HG02852 (cell line): ENCODE results near the gene TSHZ3.

Experiments
- ATAC-seq: cut with Tn5 transposase; IDR thresholded peaks from one replicate; pipeline ENCODE4 v1.9.1; 2021; ENCODE audit warnings: mild to moderate bottlenecking, moderate library complexity; ENCODE audit not compliant: unreplicated experiment

TSHZ3 gene

DNA sequence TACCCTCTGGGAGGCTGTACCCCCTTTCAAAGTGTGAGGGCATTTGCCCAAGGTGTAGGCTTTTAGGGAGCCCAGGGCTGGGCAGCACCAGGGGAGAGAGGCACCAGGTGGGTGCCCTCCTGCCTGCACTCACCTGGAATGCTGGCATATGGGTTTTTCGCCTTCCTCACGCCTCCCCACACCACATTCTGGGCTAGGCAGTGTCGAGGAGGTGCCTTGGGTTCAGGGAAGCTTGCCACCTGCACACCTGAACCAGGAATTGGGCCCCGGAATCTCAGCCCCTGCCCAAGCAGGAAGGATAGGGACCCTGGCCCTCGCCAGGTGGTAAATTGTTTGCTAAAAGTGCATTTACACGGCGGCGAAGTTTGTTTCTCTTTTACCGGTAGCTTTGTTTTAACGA is 5.1 kb upstream of the TSHZ3 start:
- ATAC-seq = no peak

DNA sequence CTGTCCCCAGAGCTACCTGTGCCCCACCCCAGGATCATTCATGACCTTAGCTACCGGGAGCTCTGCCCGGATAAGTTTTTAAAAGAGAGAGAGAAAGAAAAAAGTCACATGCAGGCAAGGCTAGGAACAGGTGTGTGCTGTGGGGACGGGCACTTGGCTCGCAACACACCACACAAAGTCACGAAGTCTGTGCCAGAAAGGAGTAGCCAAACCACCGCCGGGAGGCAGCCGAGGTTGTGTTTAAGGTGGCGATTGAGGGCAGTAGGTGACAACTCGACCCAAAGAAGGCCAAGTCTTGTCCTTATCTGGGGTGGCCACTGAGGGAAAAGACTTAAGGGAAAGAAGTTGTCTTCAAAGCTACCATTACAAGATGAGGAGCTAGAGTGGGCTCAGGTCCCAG is 4.6 kb upstream of the TSHZ3 start:
- ATAC-seq = no peak

DNA sequence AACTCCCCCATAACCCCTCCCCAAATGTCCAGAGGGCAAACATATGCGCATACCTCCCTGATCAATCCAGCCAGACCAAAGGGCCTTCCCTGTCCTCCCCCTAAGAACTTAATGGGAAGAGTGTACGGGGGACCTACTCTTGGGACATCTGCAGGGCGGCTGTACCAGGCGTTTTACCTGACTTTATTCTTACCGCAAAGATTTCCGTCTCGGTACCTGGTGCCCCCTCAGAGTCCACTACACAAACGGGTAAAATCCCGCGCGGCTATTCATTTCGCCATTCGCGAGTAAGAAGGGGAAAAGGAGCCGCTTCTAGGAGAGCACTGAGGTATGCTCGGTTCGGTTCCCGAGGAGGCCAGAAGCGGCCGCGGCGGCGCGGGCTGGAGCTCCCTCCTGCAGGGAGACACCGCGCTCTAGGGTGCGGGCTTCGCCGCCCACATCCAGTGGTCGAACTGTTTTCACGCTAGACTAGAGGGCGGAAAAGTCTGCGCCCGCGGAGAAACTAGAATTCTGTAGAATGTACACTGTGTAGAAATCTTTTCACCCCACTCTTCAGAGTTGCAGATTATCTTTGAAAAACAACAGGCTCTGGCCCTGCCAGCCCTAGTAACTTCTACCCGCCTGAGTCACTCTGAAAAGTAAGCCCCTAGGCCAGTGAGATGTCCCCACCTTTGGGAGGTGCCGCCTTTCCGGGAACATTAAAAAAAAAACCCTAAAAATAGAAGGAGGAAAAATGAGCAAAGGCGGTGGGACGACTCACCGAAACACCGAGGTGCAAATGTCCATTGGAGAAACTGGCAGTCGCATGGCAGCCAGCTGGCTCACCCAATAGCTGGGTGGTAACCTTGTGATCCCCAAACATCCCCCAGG is 3.8 kb upstream of the TSHZ3 start:
- no peak for ATAC-seq

DNA sequence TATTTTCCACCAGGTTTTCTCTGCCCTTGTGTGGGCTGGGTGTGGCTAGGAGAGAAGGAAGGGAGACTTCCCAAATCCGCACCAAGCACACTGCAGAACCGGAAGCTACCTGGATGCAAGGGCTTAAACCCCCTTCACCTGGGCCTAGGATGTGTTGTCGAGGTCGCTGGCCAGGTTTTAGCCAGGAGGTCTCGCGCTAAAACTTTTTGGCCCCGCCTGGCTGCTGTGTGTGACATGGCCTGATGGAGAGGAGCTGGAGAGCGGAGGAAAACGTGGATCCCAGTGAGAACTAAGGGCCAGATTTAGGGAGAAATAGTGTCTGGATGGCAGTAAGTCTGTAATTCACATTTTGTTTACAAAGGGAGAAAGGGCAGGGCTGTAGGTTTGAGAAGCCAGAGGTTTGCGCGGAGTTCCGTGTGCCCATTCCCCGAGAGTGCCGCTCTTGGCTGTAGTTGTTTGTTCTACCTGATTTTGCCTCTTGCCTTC is 3.1 kb upstream of the TSHZ3 start:
- no peak for ATAC-seq

DNA sequence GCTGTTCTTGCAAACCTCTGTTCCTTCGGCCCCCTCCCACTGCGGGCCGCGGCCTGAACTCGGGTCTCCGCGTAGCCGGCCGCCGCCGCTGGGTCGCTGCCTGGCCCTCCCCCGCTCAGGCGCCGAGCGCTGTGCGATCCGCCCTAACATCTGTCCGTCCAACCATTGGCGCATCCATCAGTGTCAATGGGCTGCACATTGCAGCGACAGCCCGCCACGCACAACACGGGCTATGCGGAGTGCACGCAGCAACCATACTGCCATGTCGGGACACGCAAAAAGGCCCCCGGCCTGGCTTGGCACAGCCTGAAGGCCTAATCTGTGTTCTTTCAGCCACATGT is 2.6 kb upstream of the TSHZ3 start:
- no peak for ATAC-seq

GRCh38 chr19:31351056-31351854 is 2.0 kb upstream of the TSHZ3 start:
- no peak for ATAC-seq

GRCh38 chr19:31350693-31351055 is 1.4 kb upstream of the TSHZ3 start:
- ATAC-seq = no peak

DNA sequence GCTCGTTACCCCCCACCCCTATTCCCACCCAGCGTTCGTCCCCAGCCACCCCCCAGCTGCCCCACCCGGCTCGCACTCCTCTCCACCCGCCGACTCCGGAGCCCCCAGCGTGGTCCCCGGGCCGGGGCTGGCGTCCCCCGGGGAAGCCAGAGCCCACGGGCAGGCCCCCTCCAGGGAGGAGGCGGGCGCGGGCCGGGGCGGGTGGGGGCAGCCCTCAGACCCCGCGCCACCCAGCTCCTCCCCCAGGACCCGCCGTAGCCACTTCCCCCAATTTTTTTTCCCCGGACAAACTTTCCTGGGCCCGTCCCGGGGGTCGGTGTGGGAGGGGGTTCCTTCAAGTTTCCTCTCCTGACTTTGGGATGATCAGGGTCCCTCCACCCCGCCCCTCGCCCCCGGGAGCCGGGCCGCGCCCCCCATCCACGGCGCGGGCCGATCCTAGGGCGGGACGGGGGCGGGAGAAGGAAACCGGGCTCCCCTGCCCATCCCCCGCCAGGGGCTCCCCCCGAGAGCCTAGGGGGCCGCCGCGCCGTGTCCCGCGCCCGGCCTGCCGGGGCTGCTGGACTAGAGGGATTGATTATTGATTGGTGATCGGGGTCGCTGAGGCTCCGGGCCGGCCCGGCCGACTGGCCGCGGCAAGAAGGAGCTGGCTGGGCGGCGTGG is 927 bp upstream of the TSHZ3 start:
- no peak for ATAC-seq

- ATAC-seq = no peak
These were observed 616 bp downstream of the TSHZ3 start for GRCh38 chr19:31348481-31349159.

DNA sequence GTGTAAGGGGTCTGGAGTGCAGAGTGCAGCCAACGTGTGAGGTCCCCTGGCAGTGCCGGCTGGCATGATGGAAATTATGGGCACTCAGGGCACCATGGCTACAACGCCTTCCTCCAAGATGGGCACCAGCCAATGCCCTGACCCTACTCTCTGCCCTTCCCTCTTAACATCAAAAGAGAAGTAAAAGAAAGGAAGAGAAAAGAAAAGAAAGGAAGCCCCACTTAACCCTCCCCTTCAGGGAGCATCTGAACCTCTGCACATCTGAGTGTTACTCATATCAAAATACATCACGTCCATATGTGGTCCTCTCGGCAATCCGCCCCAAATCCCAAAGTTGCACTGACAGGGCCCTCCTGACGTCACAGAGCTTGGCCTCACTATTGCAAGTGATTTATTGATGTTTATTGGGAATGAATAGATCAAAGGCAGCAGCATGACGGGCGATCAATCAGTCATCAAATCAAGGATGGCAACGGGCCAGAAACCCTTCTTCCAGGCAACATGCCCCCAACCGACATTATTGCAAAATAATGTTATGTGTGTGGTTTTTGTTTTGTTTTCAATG is 1.3 kb downstream of the TSHZ3 start:
- no peak for ATAC-seq

DNA sequence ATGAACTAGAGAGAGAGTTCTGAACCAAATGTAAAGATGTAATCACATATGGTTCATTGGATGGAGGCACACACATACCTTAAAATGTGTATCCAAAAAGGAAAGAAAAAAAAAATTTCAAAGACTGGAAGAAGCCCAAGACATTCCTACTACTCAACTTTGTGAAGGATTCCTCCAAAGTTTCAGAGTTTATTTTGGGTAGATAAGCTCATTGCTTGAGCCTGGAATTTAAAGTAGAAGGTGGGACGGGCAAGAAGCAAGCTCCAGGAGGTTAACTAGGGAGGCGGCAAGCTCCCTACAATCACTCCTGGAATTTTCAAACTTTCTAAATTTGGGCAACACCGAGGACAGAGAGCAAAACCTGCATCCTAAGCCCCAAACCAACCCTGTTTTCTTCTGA is 1.9 kb downstream of the TSHZ3 start:
- no peak for ATAC-seq

DNA sequence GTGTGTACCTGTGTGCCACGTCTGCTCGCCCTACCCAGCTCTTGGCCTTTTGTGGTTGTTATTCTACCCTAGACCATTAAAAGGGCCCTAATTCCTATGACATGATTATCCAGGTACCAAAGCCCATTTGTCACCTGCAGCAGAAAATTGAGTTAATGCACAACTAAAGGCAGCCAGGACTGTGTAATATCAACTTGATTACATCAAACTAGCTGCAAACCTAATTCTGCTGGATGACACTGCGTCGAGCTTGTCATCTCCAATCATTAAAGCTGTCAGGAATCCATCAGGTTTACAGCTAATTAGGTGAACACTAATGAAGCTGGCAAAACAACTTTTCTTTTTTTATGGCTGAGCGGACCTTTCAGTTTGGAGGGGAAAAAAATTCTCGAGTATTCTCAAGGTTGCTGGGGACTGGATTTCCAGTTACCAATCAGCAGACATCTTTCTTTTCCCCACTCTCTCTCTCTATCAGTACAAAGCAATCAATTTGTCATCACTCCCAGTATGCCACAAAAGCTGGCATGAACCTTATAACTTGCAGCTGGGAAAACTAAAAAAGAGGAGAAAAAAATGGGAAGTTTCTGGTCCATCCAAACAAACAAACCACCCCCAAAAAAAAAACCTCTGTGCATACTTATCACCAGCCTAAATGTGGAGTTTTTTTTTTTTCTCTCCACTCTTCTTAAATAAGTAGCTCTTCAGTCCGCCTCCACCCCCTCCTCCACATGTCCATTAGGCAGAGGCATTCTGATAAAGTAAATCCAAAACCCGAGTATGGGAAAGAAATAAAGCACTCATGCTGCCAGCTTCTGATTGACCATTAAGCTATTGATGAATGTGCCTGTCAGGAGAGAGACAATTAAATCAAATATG is 2.8 kb downstream of the TSHZ3 start:
- ATAC-seq = no peak

DNA sequence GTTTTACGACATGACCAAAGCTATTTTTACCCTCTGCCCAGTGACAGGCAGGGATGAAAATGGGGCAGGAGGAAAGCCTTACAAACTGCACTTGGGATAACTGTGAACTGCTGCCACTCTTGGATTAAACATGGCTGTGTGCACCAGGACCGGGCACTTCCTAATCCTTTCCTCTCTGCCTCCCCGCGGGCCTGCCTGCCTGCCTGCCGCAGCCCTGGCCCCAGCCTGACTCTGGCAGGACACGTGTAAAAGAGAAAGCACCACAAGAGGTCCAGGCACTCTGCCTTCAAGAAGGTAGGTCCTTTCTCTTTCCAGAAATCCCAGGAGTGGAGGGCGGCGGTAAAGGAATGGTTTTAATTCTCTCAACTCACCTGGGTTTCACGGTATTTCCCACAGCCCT is 4.8 kb downstream of the TSHZ3 start:
- ATAC-seq = no peak

- ATAC-seq = no peak
These were observed 6.3 kb downstream of the TSHZ3 start for GRCh38 chr19:31342926-31343325.

GRCh38 chr19:31340042-31341025 is 8.9 kb downstream of the TSHZ3 start:
- no peak for ATAC-seq

GRCh38 chr19:31339411-31339810 is 9.8 kb downstream of the TSHZ3 start:
- ATAC-seq = no peak

DNA sequence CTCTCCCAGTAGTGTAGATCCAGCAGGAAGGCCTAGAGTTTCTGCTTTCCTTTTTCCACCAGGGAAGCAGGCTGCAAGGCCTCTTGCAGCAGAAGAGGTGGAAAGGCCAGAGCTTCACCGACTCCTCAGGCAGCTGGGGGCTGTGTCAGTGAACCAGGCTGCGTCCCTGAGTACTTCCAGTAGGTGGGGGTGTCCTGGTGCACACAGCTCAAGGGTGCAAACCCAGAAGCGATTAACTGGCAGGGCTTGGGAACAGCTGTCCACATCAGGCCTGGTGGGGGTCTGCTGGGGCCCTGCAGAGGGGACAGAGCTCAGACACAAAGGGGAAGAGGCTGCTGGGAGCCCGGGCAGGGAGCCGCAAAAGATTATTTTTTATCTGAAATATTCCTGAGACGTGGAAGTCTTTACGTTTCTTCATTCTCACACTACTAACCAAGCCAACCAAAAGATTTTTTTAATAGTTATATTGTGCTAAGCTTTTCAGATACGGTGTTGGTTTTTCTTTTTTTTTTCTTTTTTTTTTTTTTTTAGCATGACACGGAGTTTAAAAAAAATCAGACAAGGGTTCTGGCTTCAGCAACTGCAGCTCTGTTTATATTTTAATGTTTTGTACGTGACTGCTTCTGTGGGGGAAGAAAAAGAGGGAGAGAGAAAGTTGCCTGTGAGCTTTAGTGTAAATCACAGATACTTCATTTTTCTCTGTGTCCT is 11.0 kb downstream of the TSHZ3 start:
- ATAC-seq = no peak
